Lower leg skin (tissue), 3 donors: Measurements from ENCODE around the gene FOXO4.

ENCODE experiments used
- CTCF ChIP-seq, 3 donors: fragments of 450-650 bp; IDR thresholded peaks; one replicate each; pipeline ENCODE4 v1.5.1; 2016; ENCODE audit warnings: antibody characterized with exemption in 3 of 3, mild to moderate bottlenecking in 3 of 3, moderate library complexity in 2 of 3
- POLR2A ChIP-seq, 2 donors: fragments of 450-650 bp; IDR thresholded peaks; one replicate each; pipeline ENCODE4 v1.6.1; 2016 to 2017; ENCODE audit warnings: antibody characterized with exemption in 2 of 2, mild to moderate bottlenecking in 1 of 2, moderate library complexity in 1 of 2

GRCh38 chrX:71057848-71058530 is 37.7 kb upstream of the FOXO4 start:
- no peak for TF ChIP-seq CTCF (IDR thresholded peaks at IDR 0.05)
- TF ChIP-seq POLR2A (IDR thresholded peaks at IDR 0.05) = no peak
